ENCODE measurements around the gene PSMA4. TPM values are rescaled to one million over a fixed set of nuclear protein-coding genes. Genes with fewer than 3 reads are reported as not detected.

Gene PSMA4
- total and polyA plus RNA-seq, 5 donors from 2014 or later: 102 to 331 (median 263) TPM

GRCh38 chr15:78567531-78567930 is 27.3 kb downstream of the PSMA4 start:
- no peaks in the 10 kb centered on the region for H3K9me3 ChIP-seq (ENCODE audit: control insufficient read depth in 2 of 2, low read length in 2 of 2)
- Mint-ChIP-seq H3K4me3 (peak overlapping the region in 3 of 4 donors; percentile 16 to 67 (median 65)), H3K27ac (no peak overlapping the region), H3K36me3 (no peaks in the 10 kb centered on the region), H3K4me1 (peaks cover 6 to 24% (median 18%) of the 10 kb centered on the region in 4 donors), H3K9me3 (no peaks in the 10 kb centered on the region), H3K27me3 (peaks cover 16% of the 10 kb centered on the region)
- no peak overlapping the region for H3K4me3 ChIP-seq (ENCODE audit: low read depth, low read length)
- no peaks in the 10 kb centered on the region for H3K27me3 ChIP-seq (ENCODE audit: control insufficient read depth, insufficient read depth, low read length)
- H3K36me3 ChIP-seq (ENCODE audit: control insufficient read depth, insufficient read depth, low read length): no peaks in the 10 kb centered on the region
- H3K27ac ChIP-seq (ENCODE audit: insufficient read depth, low read length, poor library complexity, severe bottlenecking): no peak overlapping the region
- DNase-seq: no peak
- ATAC-seq (ENCODE audit: low read depth in 2 of 2): no peak
- peaks cover 19% of the 10 kb centered on the region for H3K4me1 ChIP-seq (ENCODE audit: control insufficient read depth, insufficient read depth, low read length, poor library complexity, severe bottlenecking)

- Mint-ChIP-seq H3K4me1 (peaks cover 6 to 13% (median 10%) of the 10 kb centered on the region in 4 donors), H3K27ac (no peak overlapping the region), H3K4me3 (no peak overlapping the region), H3K27me3 (peaks cover 11% of the 10 kb centered on the region), H3K9me3 (no peaks in the 10 kb centered on the region), H3K36me3 (no peaks in the 10 kb centered on the region)
- Histone ChIP-seq H3K27ac (ENCODE audit: insufficient read depth, low read length, poor library complexity, severe bottlenecking) (no peak overlapping the region), H3K36me3 (ENCODE audit: control insufficient read depth, insufficient read depth, low read length) (no peaks in the 10 kb centered on the region), H3K4me1 (ENCODE audit: control insufficient read depth, insufficient read depth, low read length, poor library complexity, severe bottlenecking) (peaks cover 8% of the 10 kb centered on the region), H3K27me3 (ENCODE audit: control insufficient read depth, insufficient read depth, low read length) (no peaks in the 10 kb centered on the region), H3K9me3 (ENCODE audit: control insufficient read depth in 2 of 2, low read length in 2 of 2) (no peaks in the 10 kb centered on the region), H3K4me3 (ENCODE audit: low read depth, low read length) (no peak overlapping the region)
- no peak for ATAC-seq (ENCODE audit: low read depth in 2 of 2)
- no peak for DNase-seq
Observed at GRCh38 chr15:78570710-78571109, 30.5 kb downstream of the PSMA4 start.

GRCh38 chr15:78571382-78571781 is 31.1 kb downstream of the PSMA4 start:
- Mint-ChIP-seq H3K4me3 (peak overlapping the region in 1 of 4 donors; percentile 15), H3K36me3 (no peaks in the 10 kb centered on the region), H3K4me1 (peaks cover 3 to 6% (median 4%) of the 10 kb centered on the region in 4 donors), H3K27me3 (peaks cover 11% of the 10 kb centered on the region), H3K9me3 (no peaks in the 10 kb centered on the region), H3K27ac (no peak overlapping the region)
- no peaks in the 10 kb centered on the region for H3K9me3 ChIP-seq (ENCODE audit: control insufficient read depth in 2 of 2, low read length in 2 of 2)
- no peaks in the 10 kb centered on the region for H3K27me3 ChIP-seq (ENCODE audit: control insufficient read depth, insufficient read depth, low read length)
- no peaks in the 10 kb centered on the region for H3K36me3 ChIP-seq (ENCODE audit: control insufficient read depth, insufficient read depth, low read length)
- H3K27ac ChIP-seq (ENCODE audit: insufficient read depth, low read length, poor library complexity, severe bottlenecking): no peak overlapping the region
- peaks cover 1% of the 10 kb centered on the region for H3K4me1 ChIP-seq (ENCODE audit: control insufficient read depth, insufficient read depth, low read length, poor library complexity, severe bottlenecking)
- ATAC-seq (ENCODE audit: low read depth in 2 of 2) (no peak), DNase-seq (no peak)
- H3K4me3 ChIP-seq (ENCODE audit: low read depth, low read length): no peak overlapping the region

- H3K27ac Mint-ChIP-seq: no peak overlapping the region
- no peaks in the 10 kb centered on the region for H3K27me3 ChIP-seq (ENCODE audit: control insufficient read depth, insufficient read depth, low read length)
- DNase-seq: no peak
- H3K4me3 ChIP-seq (ENCODE audit: low read depth, low read length): no peak overlapping the region
- no peaks in the 10 kb centered on the region for H3K9me3 Mint-ChIP-seq
- H3K27ac ChIP-seq (ENCODE audit: insufficient read depth, low read length, poor library complexity, severe bottlenecking): no peak overlapping the region
- H3K4me1 Mint-ChIP-seq: no peaks in the 10 kb centered on the region
- ATAC-seq (ENCODE audit: low read depth in 2 of 2): no peak
- H3K36me3 ChIP-seq (ENCODE audit: control insufficient read depth, insufficient read depth, low read length): no peaks in the 10 kb centered on the region
- no peak overlapping the region for H3K4me3 Mint-ChIP-seq
- H3K9me3 ChIP-seq (ENCODE audit: control insufficient read depth in 2 of 2, low read length in 2 of 2): no peaks in the 10 kb centered on the region
- H3K4me1 ChIP-seq (ENCODE audit: control insufficient read depth, insufficient read depth, low read length, poor library complexity, severe bottlenecking): no peaks in the 10 kb centered on the region
- H3K36me3 Mint-ChIP-seq: no peaks in the 10 kb centered on the region
- H3K27me3 Mint-ChIP-seq: peaks cover 11% of the 10 kb centered on the region
Observed at GRCh38 chr15:78573416-78573815, 33.2 kb downstream of the PSMA4 start.

GRCh38 chr15:78574944-78575343 is 34.7 kb downstream of the PSMA4 start:
- no peaks in the 10 kb centered on the region for H3K4me1 ChIP-seq (ENCODE audit: control insufficient read depth, insufficient read depth, low read length, poor library complexity, severe bottlenecking)
- Mint-ChIP-seq H3K27me3 (peaks cover 6% of the 10 kb centered on the region), H3K27ac (no peak overlapping the region), H3K4me3 (no peak overlapping the region), H3K36me3 (no peaks in the 10 kb centered on the region), H3K4me1 (no peaks in the 10 kb centered on the region), H3K9me3 (no peaks in the 10 kb centered on the region)
- ATAC-seq (ENCODE audit: low read depth in 2 of 2) (no peak), DNase-seq (no peak)
- H3K4me3 ChIP-seq (ENCODE audit: low read depth, low read length): no peak overlapping the region
- H3K9me3 ChIP-seq (ENCODE audit: control insufficient read depth in 2 of 2, low read length in 2 of 2): no peaks in the 10 kb centered on the region
- no peak overlapping the region for H3K27ac ChIP-seq (ENCODE audit: insufficient read depth, low read length, poor library complexity, severe bottlenecking)
- no peaks in the 10 kb centered on the region for H3K36me3 ChIP-seq (ENCODE audit: control insufficient read depth, insufficient read depth, low read length)
- no peaks in the 10 kb centered on the region for H3K27me3 ChIP-seq (ENCODE audit: control insufficient read depth, insufficient read depth, low read length)

GRCh38 chr15:78597583-78597982 is 57.3 kb downstream of the PSMA4 start:
- Mint-ChIP-seq H3K4me3 (no peak overlapping the region), H3K27me3 (peaks cover under 1% of the 10 kb centered on the region), H3K27ac (no peak overlapping the region), H3K9me3 (no peaks in the 10 kb centered on the region), H3K36me3 (no peaks in the 10 kb centered on the region), H3K4me1 (no peaks in the 10 kb centered on the region)
- Histone ChIP-seq H3K4me3 (ENCODE audit: low read depth, low read length) (no peak overlapping the region), H3K4me1 (ENCODE audit: control insufficient read depth, insufficient read depth, low read length, poor library complexity, severe bottlenecking) (no peaks in the 10 kb centered on the region), H3K9me3 (ENCODE audit: control insufficient read depth in 2 of 2, low read length in 2 of 2) (no peaks in the 10 kb centered on the region), H3K27me3 (ENCODE audit: control insufficient read depth, insufficient read depth, low read length) (no peaks in the 10 kb centered on the region), H3K27ac (ENCODE audit: insufficient read depth, low read length, poor library complexity, severe bottlenecking) (no peak overlapping the region), H3K36me3 (ENCODE audit: control insufficient read depth, insufficient read depth, low read length) (no peaks in the 10 kb centered on the region)
- ATAC-seq (ENCODE audit: low read depth in 2 of 2) (no peak), DNase-seq (no peak)

- no peaks in the 10 kb centered on the region for H3K9me3 Mint-ChIP-seq
Observed at GRCh38 chr15:78598348-78598747, 58.1 kb downstream of the PSMA4 start.

GRCh38 chr15:78599189-78599588 is 58.9 kb downstream of the PSMA4 start:
- Histone ChIP-seq H3K4me1 (ENCODE audit: control insufficient read depth, insufficient read depth, low read length, poor library complexity, severe bottlenecking) (no peaks in the 10 kb centered on the region), H3K27ac (ENCODE audit: insufficient read depth, low read length, poor library complexity, severe bottlenecking) (no peak overlapping the region), H3K27me3 (ENCODE audit: control insufficient read depth, insufficient read depth, low read length) (no peaks in the 10 kb centered on the region), H3K4me3 (ENCODE audit: low read depth, low read length) (no peak overlapping the region), H3K9me3 (ENCODE audit: control insufficient read depth in 2 of 2, low read length in 2 of 2) (no peaks in the 10 kb centered on the region), H3K36me3 (ENCODE audit: control insufficient read depth, insufficient read depth, low read length) (no peaks in the 10 kb centered on the region)
- Mint-ChIP-seq H3K9me3 (no peaks in the 10 kb centered on the region), H3K4me3 (no peak overlapping the region), H3K27ac (no peak overlapping the region), H3K36me3 (no peaks in the 10 kb centered on the region), H3K4me1 (no peaks in the 10 kb centered on the region), H3K27me3 (peaks cover 5% of the 10 kb centered on the region)
- ATAC-seq (ENCODE audit: low read depth in 2 of 2) (no peak), DNase-seq (no peak)

More at GRCh38 chr15:78598348-78598747, 58.1 kb downstream of the PSMA4 start:
- H3K4me1 Mint-ChIP-seq: no peaks in the 10 kb centered on the region
- H3K27ac ChIP-seq (ENCODE audit: insufficient read depth, low read length, poor library complexity, severe bottlenecking): no peak overlapping the region
- H3K27me3 ChIP-seq (ENCODE audit: control insufficient read depth, insufficient read depth, low read length): no peaks in the 10 kb centered on the region
- no peak overlapping the region for H3K27ac Mint-ChIP-seq
- no peaks in the 10 kb centered on the region for H3K4me1 ChIP-seq (ENCODE audit: control insufficient read depth, insufficient read depth, low read length, poor library complexity, severe bottlenecking)
- H3K36me3 Mint-ChIP-seq: no peaks in the 10 kb centered on the region
- no peaks in the 10 kb centered on the region for H3K36me3 ChIP-seq (ENCODE audit: control insufficient read depth, insufficient read depth, low read length)
- ATAC-seq (ENCODE audit: low read depth in 2 of 2) (no peak), DNase-seq (no peak)
- H3K9me3 ChIP-seq (ENCODE audit: control insufficient read depth in 2 of 2, low read length in 2 of 2): no peaks in the 10 kb centered on the region
- H3K4me3 ChIP-seq (ENCODE audit: low read depth, low read length): no peak overlapping the region
- H3K4me3 Mint-ChIP-seq: no peak overlapping the region
- H3K27me3 Mint-ChIP-seq: peaks cover 5% of the 10 kb centered on the region
